Progenitor cell of endocrine pancreas (in vitro differentiated cells): Measurements from ENCODE around the gene KCNMA1. TPM values are rescaled to one million over a fixed set of nuclear protein-coding genes. Genes with fewer than 3 reads are reported as not detected.

Experiments used
- DNase-seq: peaks from one replicate; pipeline ENCODE4 v3.0.0; 2021; ENCODE audit warnings: low spot score; ENCODE audit not compliant: unreplicated experiment
- H3K27ac Mint-ChIP-seq: 2 replicates; pipeline ENCODE4 v1.8.0; 2021; ENCODE audit warnings: mild to moderate bottlenecking, moderate library complexity, mixed read lengths
- H3K27me3 Mint-ChIP-seq: 2 replicates; pipeline ENCODE4 v1.8.0; 2021; ENCODE audit warnings: mixed read lengths
- H3K36me3 Mint-ChIP-seq: 2 replicates; pipeline ENCODE4 v1.8.0; 2022; ENCODE audit warnings: mixed read lengths; ENCODE audit not compliant: insufficient read depth
- H3K4me1 Mint-ChIP-seq: 2 replicates; pipeline ENCODE4 v1.8.0; 2021; ENCODE audit warnings: low read depth, mixed read lengths
- H3K4me3 Mint-ChIP-seq: 2 replicates; pipeline ENCODE4 v1.8.0; 2021; ENCODE audit warnings: low read depth, mild to moderate bottlenecking, moderate library complexity, mixed read lengths
- H3K9me3 Mint-ChIP-seq: 2 replicates; pipeline ENCODE4 v1.8.0; 2021; ENCODE audit warnings: low read depth, mixed read lengths
- total RNA-seq: library from RNA; stranded (reverse); gene quantifications from 2 replicates; pipeline ENCODE4 v1.2.1, GENCODE V29; 2021
- TF ChIP-seq, protein P1 (sequence below): fragments of 200-600 bp; sonication (generic); IDR thresholded peaks from one replicate; pipeline ENCODE4 v1.5.0; 2021; ENCODE audit warnings: antibody characterized with exemption, mild to moderate bottlenecking; ENCODE audit not compliant: unreplicated experiment

KCNMA1 gene
- total RNA-seq, 1 donor from 2014 or later = 5.8 TPM

DNA sequence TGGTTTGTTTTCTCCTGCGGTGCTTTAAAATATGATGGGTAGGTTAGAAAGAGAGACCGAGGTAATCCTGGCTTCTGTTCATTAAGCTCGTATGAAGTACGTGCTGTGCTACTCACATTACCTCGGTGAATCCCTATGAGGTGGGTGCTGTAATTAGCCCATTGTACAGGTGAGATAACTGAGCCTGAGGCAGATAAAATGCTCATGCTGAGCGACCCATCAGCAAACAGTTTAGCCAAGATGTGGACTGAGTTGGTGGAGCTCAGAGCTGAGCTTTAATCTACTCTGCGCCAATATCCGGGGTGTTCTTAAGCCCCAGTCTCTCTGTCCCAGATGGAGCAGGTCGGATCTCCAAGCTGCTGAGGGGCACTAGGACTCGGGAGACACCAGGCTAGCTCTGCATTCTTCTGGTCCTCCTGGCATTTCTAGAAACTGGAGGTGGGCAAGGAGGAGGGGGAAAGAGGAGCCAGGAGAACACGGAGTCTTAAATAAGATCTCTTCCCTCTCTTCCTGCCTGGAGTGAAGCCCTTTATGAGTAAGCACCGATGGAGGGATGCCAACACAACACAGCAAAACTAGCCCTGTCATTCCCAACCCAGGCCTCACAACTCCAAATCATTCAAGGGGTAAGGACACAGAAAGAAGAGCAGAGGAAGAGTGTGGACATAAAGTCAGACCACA, 458.5 kb downstream of the KCNMA1 start:
- no peaks in the 10 kb centered on the region for H3K36me3 Mint-ChIP-seq
- H3K4me1 Mint-ChIP-seq = peaks cover 5% of the 10 kb centered on the region
- H3K27ac Mint-ChIP-seq = no peak overlapping the region
- H3K9me3 Mint-ChIP-seq = no peaks in the 10 kb centered on the region
- DNase-seq = no peak
- TF ChIP-seq, protein P1, sequence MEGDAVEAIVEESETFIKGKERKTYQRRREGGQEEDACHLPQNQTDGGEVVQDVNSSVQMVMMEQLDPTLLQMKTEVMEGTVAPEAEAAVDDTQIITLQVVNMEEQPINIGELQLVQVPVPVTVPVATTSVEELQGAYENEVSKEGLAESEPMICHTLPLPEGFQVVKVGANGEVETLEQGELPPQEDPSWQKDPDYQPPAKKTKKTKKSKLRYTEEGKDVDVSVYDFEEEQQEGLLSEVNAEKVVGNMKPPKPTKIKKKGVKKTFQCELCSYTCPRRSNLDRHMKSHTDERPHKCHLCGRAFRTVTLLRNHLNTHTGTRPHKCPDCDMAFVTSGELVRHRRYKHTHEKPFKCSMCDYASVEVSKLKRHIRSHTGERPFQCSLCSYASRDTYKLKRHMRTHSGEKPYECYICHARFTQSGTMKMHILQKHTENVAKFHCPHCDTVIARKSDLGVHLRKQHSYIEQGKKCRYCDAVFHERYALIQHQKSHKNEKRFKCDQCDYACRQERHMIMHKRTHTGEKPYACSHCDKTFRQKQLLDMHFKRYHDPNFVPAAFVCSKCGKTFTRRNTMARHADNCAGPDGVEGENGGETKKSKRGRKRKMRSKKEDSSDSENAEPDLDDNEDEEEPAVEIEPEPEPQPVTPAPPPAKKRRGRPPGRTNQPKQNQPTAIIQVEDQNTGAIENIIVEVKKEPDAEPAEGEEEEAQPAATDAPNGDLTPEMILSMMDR = no peak
- no peak overlapping the region for H3K4me3 Mint-ChIP-seq
- H3K27me3 Mint-ChIP-seq = peaks cover 24% of the 10 kb centered on the region

DNA sequence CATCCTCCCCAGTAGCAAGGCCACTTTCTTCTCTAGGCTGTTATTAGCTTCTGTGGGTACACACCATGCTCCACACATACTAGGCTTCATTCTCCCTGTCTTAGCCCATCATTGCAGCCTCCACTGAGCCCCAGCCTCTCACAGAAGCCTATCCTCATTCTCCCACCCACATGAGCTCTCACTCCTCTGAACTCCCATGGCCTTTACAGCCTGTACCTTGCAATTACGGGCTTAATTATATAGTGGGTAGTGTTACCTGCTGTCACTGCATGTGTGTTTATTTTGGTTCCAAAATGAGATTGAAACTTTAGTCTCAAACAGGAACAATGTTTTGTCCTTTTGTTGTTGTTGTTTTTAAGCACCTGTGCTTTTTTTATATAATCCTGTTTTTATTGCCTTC, 460.0 kb downstream of the KCNMA1 start:
- Mint-ChIP-seq H3K4me1 (peaks cover 5% of the 10 kb centered on the region), H3K9me3 (no peaks in the 10 kb centered on the region), H3K36me3 (no peaks in the 10 kb centered on the region), H3K4me3 (no peak overlapping the region), H3K27ac (no peak overlapping the region), H3K27me3 (peaks cover 21% of the 10 kb centered on the region)
- TF ChIP-seq, protein P1 = no peak
- DNase-seq = no peak

DNA sequence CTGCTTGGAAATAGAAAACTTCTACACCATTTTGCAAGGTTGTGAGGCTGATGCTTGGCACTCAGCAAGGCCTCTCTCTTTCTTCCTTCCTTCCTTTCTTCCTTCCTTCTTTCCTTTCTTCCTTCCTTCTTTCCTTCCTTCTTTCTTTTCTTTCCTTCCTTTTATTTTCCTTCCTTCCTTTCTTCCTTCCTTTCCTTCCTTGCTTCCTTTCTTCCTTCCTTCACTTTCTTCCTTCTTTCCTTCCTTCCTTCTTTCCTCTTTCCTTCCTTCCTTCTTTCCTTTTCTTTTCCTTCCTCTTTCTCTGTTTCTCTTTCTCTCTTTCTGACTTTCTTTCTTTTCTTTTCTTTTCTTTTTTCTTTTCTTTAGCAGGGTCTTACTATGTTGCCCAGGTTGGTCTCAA, 460.4 kb downstream of the KCNMA1 start:
- H3K36me3 Mint-ChIP-seq = no peaks in the 10 kb centered on the region
- H3K4me3 Mint-ChIP-seq = no peak overlapping the region
- no peak for DNase-seq
- H3K9me3 Mint-ChIP-seq = no peaks in the 10 kb centered on the region
- H3K4me1 Mint-ChIP-seq = peaks cover 3% of the 10 kb centered on the region
- TF ChIP-seq, protein P1 = no peak
- peaks cover 21% of the 10 kb centered on the region for H3K27me3 Mint-ChIP-seq
- H3K27ac Mint-ChIP-seq = no peak overlapping the region

DNA sequence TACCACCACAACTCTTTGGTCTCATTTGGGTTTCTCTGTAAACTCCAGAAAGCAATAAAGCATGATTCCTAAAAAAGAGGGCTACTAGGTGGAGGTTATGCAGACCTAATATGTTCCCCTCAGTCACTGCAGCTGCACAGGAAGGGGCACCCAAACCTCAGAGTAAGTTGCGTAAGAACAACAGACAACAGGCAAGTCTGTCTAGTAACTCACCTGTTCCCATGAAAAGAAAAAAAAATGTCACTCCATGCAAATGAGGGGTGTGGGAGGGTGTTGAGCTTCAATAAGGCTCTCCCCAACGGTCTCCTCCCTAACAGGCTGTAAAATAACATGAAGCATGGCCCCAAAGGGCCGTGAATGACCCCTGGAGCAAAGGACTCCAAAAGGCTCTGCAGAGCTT, 461.4 kb downstream of the KCNMA1 start:
- TF ChIP-seq, protein P1 = no peak
- Mint-ChIP-seq H3K27me3 (peaks cover 27% of the 10 kb centered on the region), H3K27ac (no peak overlapping the region)

DNA sequence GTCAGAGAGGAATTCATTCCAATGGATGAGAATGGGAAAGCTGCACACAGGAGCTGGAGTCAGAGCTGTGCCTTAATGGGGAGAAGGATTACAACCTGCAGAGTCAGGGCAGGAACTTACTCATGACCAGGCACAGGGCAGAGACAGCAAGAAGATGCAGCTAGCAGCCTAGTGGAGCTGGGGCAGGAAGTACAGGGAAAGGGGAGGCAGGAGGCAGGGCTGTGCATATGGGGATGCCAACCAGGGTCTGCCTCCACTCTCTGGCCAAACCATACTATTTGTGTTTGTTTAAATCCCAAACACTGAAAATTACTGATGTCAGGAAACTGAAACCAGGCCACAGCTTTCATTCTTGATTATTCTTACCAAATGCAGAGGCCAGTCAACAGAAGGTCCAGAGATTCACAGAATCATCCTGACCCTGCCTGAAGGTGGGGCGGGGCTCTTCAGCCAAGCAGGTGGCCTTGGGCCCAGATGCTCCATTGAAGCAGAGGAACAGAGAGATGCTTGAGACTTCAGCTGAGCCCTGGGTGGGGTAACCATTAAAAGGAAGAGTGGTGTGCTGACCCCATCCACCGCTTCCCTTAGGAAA, 461.9 kb downstream of the KCNMA1 start:
- no peak for DNase-seq

More for the DNA sequence above, 461.4 kb downstream of the KCNMA1 start:
- no peaks in the 10 kb centered on the region for H3K4me1 Mint-ChIP-seq
- no peak for DNase-seq
- H3K36me3 Mint-ChIP-seq = no peaks in the 10 kb centered on the region
- H3K9me3 Mint-ChIP-seq = no peaks in the 10 kb centered on the region
- H3K4me3 Mint-ChIP-seq = no peak overlapping the region

More for the DNA sequence above, 461.9 kb downstream of the KCNMA1 start:
- Mint-ChIP-seq H3K9me3 (no peaks in the 10 kb centered on the region), H3K4me1 (no peaks in the 10 kb centered on the region), H3K27ac (no peak overlapping the region), H3K36me3 (no peaks in the 10 kb centered on the region), H3K4me3 (no peak overlapping the region), H3K27me3 (peaks cover 30% of the 10 kb centered on the region)
- TF ChIP-seq, protein P1 = no peak
